CMK (cell line): ENCODE data around the gene SALL1.

Source experiments
- DNase-seq: peaks from one replicate; pipeline ENCODE4 v3.0.0-alpha.2; 2010; ENCODE audit warnings: low read depth

Gene SALL1

DNA sequence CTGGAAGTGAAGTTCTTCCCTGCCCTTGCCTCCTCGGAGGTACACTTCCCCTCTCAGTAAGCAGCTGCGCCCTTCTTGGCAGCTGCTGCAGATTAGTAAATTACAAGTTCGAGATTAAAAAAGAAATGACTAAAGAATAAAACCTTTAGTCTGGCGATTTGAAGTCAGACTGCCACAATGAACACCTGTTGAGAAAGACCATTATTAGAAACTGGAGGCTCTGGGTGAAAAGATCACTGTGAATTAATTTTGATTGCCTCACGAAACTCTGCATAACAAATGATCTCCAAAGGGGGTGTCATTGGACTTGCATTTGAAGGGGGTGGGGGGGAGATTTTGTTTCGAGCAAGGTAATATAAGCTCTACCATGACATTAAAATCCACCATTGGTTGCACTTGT lies 39.3 kb downstream of the SALL1 start:
- no peak for DNase-seq

DNA sequence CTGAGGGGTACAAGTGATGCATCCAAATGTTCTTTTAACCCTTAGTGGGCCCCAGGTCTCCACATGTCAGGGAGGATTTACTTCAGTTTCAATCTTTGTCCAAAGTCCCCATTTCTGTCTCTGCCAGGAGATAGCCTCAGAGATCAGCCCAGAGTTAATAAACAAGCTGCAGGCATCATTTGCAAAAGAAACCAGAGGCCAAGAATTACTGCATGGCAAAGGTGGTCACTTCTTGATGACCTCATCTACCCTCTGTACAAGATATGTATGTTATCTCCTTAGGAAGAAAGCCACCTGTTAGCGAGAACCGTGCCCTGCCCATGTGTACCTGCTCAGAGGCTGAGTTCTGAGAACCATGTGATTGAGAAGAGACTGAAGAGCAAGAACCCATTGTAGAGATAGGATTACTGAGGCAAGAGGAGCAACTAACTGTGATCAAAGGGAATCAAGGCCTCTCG lies 40.3 kb downstream of the SALL1 start:
- DNase-seq, result no peak

DNA sequence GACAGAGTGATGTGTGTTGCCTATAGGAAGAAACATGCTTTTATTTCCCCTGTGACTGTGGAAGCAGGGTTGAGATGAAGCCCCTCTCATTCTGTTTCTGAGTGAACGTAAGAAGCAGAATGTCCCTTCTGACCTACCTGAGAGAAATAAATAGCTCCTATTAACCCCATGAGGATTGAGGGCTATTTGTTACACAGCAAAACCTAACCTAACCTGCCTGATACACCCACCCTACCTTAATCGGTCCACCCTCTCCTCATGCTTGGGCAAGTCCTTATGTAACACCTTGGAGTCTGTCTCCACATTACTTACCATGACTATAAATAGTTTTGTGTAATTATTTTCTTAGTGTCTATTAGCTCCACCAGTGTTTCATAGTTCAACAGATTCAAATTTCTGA lies 41.9 kb downstream of the SALL1 start:
- DNase-seq, result no peak

DNA sequence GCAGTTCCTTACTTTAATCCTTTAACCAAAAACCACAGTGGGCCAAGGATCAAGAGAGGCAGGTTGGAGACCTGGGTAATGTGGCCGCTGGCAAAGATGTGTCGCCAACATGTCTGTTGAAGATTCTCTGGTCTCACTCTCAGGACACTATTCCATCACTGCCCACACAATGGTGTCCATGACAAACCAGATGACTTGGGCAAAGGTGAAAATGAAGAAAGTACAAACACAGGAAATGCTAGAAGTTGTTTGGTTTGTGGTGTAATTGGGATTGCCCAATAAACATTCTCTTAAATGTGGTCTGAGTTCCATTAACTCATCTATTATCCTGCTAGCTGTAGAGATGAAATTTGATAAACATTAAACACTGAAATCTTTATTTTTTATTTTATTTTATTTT lies 43.3 kb downstream of the SALL1 start:
- no peak for DNase-seq

- DNase-seq, result no peak
Measured at GRCh38 chr16:51106535-51106934, 44.5 kb downstream of the SALL1 start.

GRCh38 chr16:51103590-51103989 lies 47.5 kb downstream of the SALL1 start:
- no peak for DNase-seq

GRCh38 chr16:51097729-51098128 lies 53.3 kb downstream of the SALL1 start:
- no peak for DNase-seq

GRCh38 chr16:51095890-51096626 lies 55.0 kb downstream of the SALL1 start:
- DNase-seq, result no peak

DNA sequence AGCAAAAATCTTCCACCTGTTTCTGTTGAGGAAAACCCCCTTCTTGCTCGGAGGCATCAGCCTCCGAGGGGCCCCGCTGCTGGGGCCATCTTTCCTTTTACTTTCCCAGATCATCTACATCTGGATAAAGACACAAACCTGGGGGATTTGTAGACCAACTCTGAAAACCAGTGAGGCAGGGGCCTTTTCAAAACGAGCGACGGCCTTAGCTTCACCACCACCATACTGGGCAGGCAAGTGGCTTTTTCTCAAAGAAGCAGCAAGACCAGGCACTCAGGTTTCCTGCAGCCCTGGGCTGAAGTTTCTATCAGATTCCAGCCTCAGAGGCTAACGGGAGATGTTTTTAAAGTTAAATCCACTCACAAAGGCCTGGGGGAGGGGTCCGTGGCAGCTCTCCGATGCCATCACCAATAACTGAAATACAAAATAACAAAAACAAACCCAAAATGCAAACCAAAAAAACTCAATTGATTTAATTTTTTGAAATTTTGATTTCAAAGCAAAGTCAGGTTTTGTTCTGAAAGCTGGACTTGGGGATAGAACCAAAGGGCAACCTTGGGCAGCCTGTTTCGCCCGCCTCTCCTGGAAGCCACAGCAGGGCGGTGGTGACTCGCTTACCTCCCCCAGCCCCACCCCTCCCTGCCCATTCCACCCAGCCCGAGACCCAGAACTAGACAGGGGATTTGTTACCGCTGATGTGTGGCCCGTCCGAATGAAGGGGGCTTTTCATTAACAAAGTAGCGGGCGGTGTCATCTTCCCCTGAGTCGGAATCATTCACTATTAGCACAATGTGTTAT lies 55.8 kb downstream of the SALL1 start:
- DNase-seq, result no peak

- no peak for DNase-seq
Measured at GRCh38 chr16:51093726-51094280, 57.3 kb downstream of the SALL1 start.
